SU-DHL-6 (cell line): ENCODE results near the gene CALCB.

Experiments used
- H2AFZ ChIP-seq: fragments of 200-600 bp; sonication (generic); 2 replicates; pipeline ENCODE4 v1.6.1; 2014; ENCODE audit warnings: low read depth, mild to moderate bottlenecking, moderate library complexity, mixed read lengths, antibody characterized with exemption, low read length; ENCODE audit not compliant: severe bottlenecking
- H3F3A ChIP-seq: fragments of 200-600 bp; shearing (Covaris generic); 2 replicates; pipeline ENCODE4 v1.6.0; 2016; ENCODE audit warnings: antibody characterized with exemption, mild to moderate bottlenecking; ENCODE audit not compliant: insufficient read depth
- H3K27ac ChIP-seq: fragments of 200-600 bp; sonication (generic); 2 replicates; pipeline ENCODE4 v1.5.1; 2016; ENCODE audit warnings: low read depth, mild to moderate bottlenecking, low read length, moderate library complexity, mixed read lengths
- H3K27me3 ChIP-seq: fragments of 200-600 bp; sonication (generic), shearing (Covaris generic); 2 replicates; pipeline ENCODE4 v1.6.0; 2014; ENCODE audit warnings: mild to moderate bottlenecking, low read length
- H3K36me3 ChIP-seq: fragments of 200-600 bp; sonication (generic); 2 replicates; pipeline ENCODE4 v1.6.1; 2014; ENCODE audit warnings: mild to moderate bottlenecking, low read length, mixed read lengths
- H3K4me2 ChIP-seq: fragments of 300-600, 200-600 bp; shearing (Covaris generic), sonication (generic); 2 replicates; pipeline ENCODE4 v1.6.0; 2014; ENCODE audit warnings: low read length, low read depth, mild to moderate bottlenecking; ENCODE audit not compliant: poor library complexity, severe bottlenecking
- H3K4me3 ChIP-seq: fragments of 200-600 bp; sonication (generic); 2 replicates; pipeline ENCODE4 v1.5.1; 2014; ENCODE audit warnings: antibody characterized with exemption, low read length, mild to moderate bottlenecking, mixed read lengths; ENCODE audit not compliant: insufficient read depth, poor library complexity, severe bottlenecking
- H3K79me2 ChIP-seq: fragments of 200-600 bp; sonication (generic); 2 replicates; pipeline ENCODE4 v1.6.1; 2014; ENCODE audit warnings: mild to moderate bottlenecking, low read length, moderate library complexity; ENCODE audit not compliant: insufficient read depth
- H3K9ac ChIP-seq: fragments of 200-600 bp; sonication (generic); 2 replicates; pipeline ENCODE4 v1.7.0; 2014; ENCODE audit warnings: mild to moderate bottlenecking, low read length
- H3K9me2 ChIP-seq: fragments of 200-600 bp; sonication (generic); replicated peaks from 2 replicates; pipeline ENCODE4 v1.6.1; 2014; ENCODE audit warnings: low read length; ENCODE audit not compliant: insufficient read depth
- H3K9me3 ChIP-seq: fragments of 200-600 bp; sonication (generic); 2 replicates; pipeline ENCODE4 v1.6.1; 2014; ENCODE audit warnings: low read length, mixed read lengths; ENCODE audit not compliant: insufficient read depth
- H4K20me1 ChIP-seq: fragments of 200-600 bp; sonication (generic); 2 replicates; pipeline ENCODE4 v1.6.1; 2014; ENCODE audit warnings: low read depth, mild to moderate bottlenecking, antibody characterized with exemption, low read length, moderate library complexity, mixed read lengths
- EZH2phosphoT487 ChIP-seq: fragments of 200-600 bp; sonication (generic), shearing (Covaris generic); conservative IDR thresholded peaks from 2 replicates; pipeline ENCODE4 v1.6.1; 2018; ENCODE audit warnings: mild to moderate bottlenecking, antibody characterized with exemption, low read length, moderate library complexity, mixed read lengths
- TF ChIP-seq, protein P1 (sequence below): fragments of 200-600 bp; sonication (generic); IDR thresholded peaks from one replicate; pipeline ENCODE4 v1.5.1; 2017; ENCODE audit warnings: antibody characterized with exemption, mild to moderate bottlenecking, low read length, moderate library complexity; ENCODE audit not compliant: insufficient read depth, poor library complexity, severe bottlenecking

CALCB gene

DNA sequence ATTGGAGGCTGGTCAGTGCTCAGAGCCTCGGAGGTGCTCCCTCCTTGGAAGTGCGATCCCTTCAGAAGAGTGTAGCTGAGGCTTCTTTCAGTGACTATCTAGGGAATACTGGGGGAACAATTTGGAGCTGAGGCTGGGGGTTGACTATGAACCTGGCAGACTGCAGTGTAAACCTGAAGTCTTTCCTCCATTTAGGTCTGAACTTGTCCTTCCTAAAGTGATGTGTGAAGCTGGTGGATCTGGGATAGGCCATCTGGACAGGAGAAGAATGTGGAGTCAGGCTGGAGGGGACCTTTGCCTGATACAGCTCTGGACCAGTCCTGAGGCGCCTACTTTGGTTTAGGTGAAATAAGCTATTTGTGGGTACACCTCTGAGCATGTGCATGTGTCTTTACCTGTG is 37.8 kb downstream of the CALCB start:
- H3F3A ChIP-seq = 0 out of 2 replicates have a peak, but pooled peaks cover 7% of the 10 kb centered on the region
- H3K79me2 ChIP-seq = no peaks in the 10 kb centered on the region
- H3K27ac ChIP-seq = no peak overlapping the region
- no peaks in the 10 kb centered on the region for H3K27me3 ChIP-seq
- no peak overlapping the region for H3K9ac ChIP-seq
- no peak overlapping the region for H2AFZ ChIP-seq
- no peak overlapping the region for H3K4me2 ChIP-seq
- no peak overlapping the region for H3K4me3 ChIP-seq
- H4K20me1 ChIP-seq = no peaks in the 10 kb centered on the region
- TF ChIP-seq EZH2phosphoT487 = no peak
- TF ChIP-seq, protein P1, sequence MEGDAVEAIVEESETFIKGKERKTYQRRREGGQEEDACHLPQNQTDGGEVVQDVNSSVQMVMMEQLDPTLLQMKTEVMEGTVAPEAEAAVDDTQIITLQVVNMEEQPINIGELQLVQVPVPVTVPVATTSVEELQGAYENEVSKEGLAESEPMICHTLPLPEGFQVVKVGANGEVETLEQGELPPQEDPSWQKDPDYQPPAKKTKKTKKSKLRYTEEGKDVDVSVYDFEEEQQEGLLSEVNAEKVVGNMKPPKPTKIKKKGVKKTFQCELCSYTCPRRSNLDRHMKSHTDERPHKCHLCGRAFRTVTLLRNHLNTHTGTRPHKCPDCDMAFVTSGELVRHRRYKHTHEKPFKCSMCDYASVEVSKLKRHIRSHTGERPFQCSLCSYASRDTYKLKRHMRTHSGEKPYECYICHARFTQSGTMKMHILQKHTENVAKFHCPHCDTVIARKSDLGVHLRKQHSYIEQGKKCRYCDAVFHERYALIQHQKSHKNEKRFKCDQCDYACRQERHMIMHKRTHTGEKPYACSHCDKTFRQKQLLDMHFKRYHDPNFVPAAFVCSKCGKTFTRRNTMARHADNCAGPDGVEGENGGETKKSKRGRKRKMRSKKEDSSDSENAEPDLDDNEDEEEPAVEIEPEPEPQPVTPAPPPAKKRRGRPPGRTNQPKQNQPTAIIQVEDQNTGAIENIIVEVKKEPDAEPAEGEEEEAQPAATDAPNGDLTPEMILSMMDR = no peak
- no peaks in the 10 kb centered on the region for H3K36me3 ChIP-seq
- H3K9me3 ChIP-seq = no peaks in the 10 kb centered on the region
- no peaks in the 10 kb centered on the region for H3K9me2 ChIP-seq

DNA sequence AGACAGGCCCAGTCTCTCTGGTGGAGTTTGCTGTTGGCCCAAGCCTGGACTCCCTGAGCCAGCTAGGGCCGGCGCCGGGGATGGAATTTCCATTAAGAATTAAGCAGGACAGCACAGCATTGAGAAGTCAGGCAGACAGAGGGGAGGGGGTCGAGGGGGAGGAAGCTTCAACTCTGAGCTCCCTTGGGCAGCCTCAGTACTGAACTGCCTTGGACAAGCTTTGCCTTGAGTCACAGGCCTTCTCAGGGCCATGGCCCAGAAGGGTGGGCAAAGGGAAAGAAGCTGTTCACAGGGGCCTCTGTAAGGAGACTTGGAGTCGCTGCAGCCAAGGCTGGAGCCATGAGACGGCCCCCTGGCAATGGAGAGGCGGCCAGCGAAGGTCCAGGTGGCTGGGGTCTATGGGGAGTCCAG is 38.7 kb downstream of the CALCB start:
- H2AFZ ChIP-seq = no peak overlapping the region
- H3K4me3 ChIP-seq = no peak overlapping the region
- H3K27ac ChIP-seq = no peak overlapping the region
- no peaks in the 10 kb centered on the region for H4K20me1 ChIP-seq
- H3K9me2 ChIP-seq = no peaks in the 10 kb centered on the region
- no peaks in the 10 kb centered on the region for H3K79me2 ChIP-seq
- H3K27me3 ChIP-seq = no peaks in the 10 kb centered on the region
- no peak overlapping the region for H3K4me2 ChIP-seq
- no peak for TF ChIP-seq EZH2phosphoT487
- TF ChIP-seq, protein P1 = no peak
- no peak overlapping the region for H3K9ac ChIP-seq
- H3K36me3 ChIP-seq = no peaks in the 10 kb centered on the region
- 0 out of 2 replicates have a peak, but pooled peaks cover 7% of the 10 kb centered on the region for H3F3A ChIP-seq
- H3K9me3 ChIP-seq = no peaks in the 10 kb centered on the region

DNA sequence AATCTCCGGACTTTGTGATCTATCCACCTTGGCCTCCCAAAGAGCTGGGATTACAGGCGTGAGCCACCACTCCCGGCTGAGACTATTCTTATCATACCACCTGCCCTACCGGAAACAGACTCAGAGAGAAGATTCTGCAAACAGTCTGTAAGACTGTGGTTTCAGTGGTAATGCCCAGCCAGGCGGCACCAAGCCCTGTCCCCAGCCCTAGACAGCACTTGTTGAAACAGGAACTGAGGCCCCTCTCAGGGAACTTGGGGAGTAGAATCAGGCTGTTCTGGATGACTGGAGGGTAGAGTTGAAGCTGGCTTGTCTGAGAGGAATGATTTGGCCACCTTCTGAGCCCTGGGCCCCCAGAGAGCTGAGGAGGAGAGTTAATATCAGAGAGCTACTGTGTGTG is 40.0 kb downstream of the CALCB start:
- 0 out of 2 replicates have a peak, but pooled peaks cover 7% of the 10 kb centered on the region for H3F3A ChIP-seq
- no peaks in the 10 kb centered on the region for H3K9me3 ChIP-seq
- no peaks in the 10 kb centered on the region for H3K9me2 ChIP-seq
- H2AFZ ChIP-seq = no peak overlapping the region
- H3K36me3 ChIP-seq = no peaks in the 10 kb centered on the region
- peak overlapping the region; percentile 27 for H3K4me2 ChIP-seq
- H3K4me3 ChIP-seq = peak overlapping the region; percentile 11
- TF ChIP-seq, protein P1 = no peak
- TF ChIP-seq EZH2phosphoT487 = no peak
- H3K9ac ChIP-seq = no peak overlapping the region
- H4K20me1 ChIP-seq = no peaks in the 10 kb centered on the region
- H3K27me3 ChIP-seq = no peaks in the 10 kb centered on the region
- peak overlapping the region; percentile 38 for H3K27ac ChIP-seq
- H3K79me2 ChIP-seq = no peaks in the 10 kb centered on the region
